Suprapubic skin (tissue), 4 donors: ENCODE data around the gene AGBL1.

Source experiments
- CTCF ChIP-seq, 2 donors: fragments of 200-600 bp in 1 of 2; fragments of 450-650 bp in 1 of 2; sonication (generic) in 1 of 2; IDR thresholded peaks; one replicate each; pipeline ENCODE4 v1.5.1; 2016 to 2019; ENCODE audit warnings: antibody characterized with exemption in 2 of 2, mild to moderate bottlenecking in 1 of 2, moderate library complexity in 1 of 2
- EP300 ChIP-seq: sonication (generic); formaldehyde crosslinking; IDR thresholded peaks from one replicate; pipeline ENCODE4 v1.6.1; 2017; ENCODE audit warnings: antibody characterized with exemption
- POLR2A ChIP-seq, 2 donors: fragments of 450-650 bp; IDR thresholded peaks; one replicate each; pipeline ENCODE4 v1.6.1; 2017; ENCODE audit warnings: antibody characterized with exemption in 2 of 2, mild to moderate bottlenecking in 2 of 2, moderate library complexity in 2 of 2
- POLR2AphosphoS5 ChIP-seq, 3 donors: sonication (generic); formaldehyde crosslinking; IDR thresholded peaks; one replicate each; pipeline ENCODE4 v1.6.1; 2017; ENCODE audit warnings: antibody characterized with exemption in 3 of 3

- no peak for TF ChIP-seq POLR2AphosphoS5 (IDR thresholded peaks at IDR 0.05)
- no peak for TF ChIP-seq CTCF (IDR thresholded peaks at IDR 0.05)
- no peak for TF ChIP-seq POLR2A (IDR thresholded peaks at IDR 0.05)
- no peak for TF ChIP-seq EP300
These were observed 461.3 kb downstream of the AGBL1 start for GRCh38 chr15:86540840-86541467.
